Activated naive CD8-positive, alpha-beta T cell treated with anti-CD3 and anti-CD28 coated beads for 36 hours (primary cell): ENCODE measurements around the gene NOL3. TPM values are rescaled to one million over a fixed set of nuclear protein-coding genes. Genes with fewer than 3 reads are reported as not detected.

ENCODE experiments used
- DNase-seq: peaks from one replicate; pipeline ENCODE4 v3.0.0; 2021
- H3K27ac Mint-ChIP-seq: one replicate; pipeline ENCODE4 v1.8.0; 2022; ENCODE audit warnings: mild to moderate bottlenecking, moderate library complexity, mixed read lengths
- H3K27me3 Mint-ChIP-seq: one replicate; pipeline ENCODE4 v1.8.0; 2022; ENCODE audit warnings: mild to moderate bottlenecking, mixed read lengths
- H3K36me3 Mint-ChIP-seq: one replicate; pipeline ENCODE4 v1.8.0; 2021; ENCODE audit warnings: mild to moderate bottlenecking, mixed read lengths
- H3K4me1 Mint-ChIP-seq: one replicate; pipeline ENCODE4 v1.8.0; 2021; ENCODE audit warnings: mixed read lengths
- H3K4me3 Mint-ChIP-seq: one replicate; pipeline ENCODE4 v1.8.0; 2022; ENCODE audit warnings: mild to moderate bottlenecking, moderate library complexity, mixed read lengths
- H3K9me3 Mint-ChIP-seq: one replicate; pipeline ENCODE4 v1.8.0; 2022; ENCODE audit warnings: mixed read lengths
- total RNA-seq, 2 experiments: library from RNA; stranded (reverse); gene quantifications; one replicate each; pipeline ENCODE4 v1.2.3, GENCODE V29; 2021

Gene NOL3
- total RNA-seq, 2 experiments from 2014 or later = 6.1 to 6.4 TPM

GRCh38 chr16:67186550-67186950 is 16.2 kb downstream of the NOL3 start:
- no peaks in the 10 kb centered on the region for H3K36me3 Mint-ChIP-seq
- H3K27ac Mint-ChIP-seq = no peak overlapping the region
- peaks cover 13% of the 10 kb centered on the region for H3K27me3 Mint-ChIP-seq
- H3K4me3 Mint-ChIP-seq = no peak overlapping the region
- peaks cover 12% of the 10 kb centered on the region for H3K4me1 Mint-ChIP-seq
- H3K9me3 Mint-ChIP-seq = no peaks in the 10 kb centered on the region
- DNase-seq = no peak

GRCh38 chr16:67187175-67187890 is 17.0 kb downstream of the NOL3 start:
- Mint-ChIP-seq H3K36me3 (no peaks in the 10 kb centered on the region), H3K27me3 (peaks cover 13% of the 10 kb centered on the region), H3K4me3 (no peak overlapping the region), H3K9me3 (no peaks in the 10 kb centered on the region), H3K4me1 (peaks cover 12% of the 10 kb centered on the region), H3K27ac (no peak overlapping the region)
- no peak for DNase-seq

- Mint-ChIP-seq H3K4me1 (peaks cover 19% of the 10 kb centered on the region), H3K27me3 (peaks cover 13% of the 10 kb centered on the region), H3K4me3 (no peak overlapping the region), H3K27ac (no peak overlapping the region), H3K36me3 (peaks cover 10% of the 10 kb centered on the region), H3K9me3 (no peaks in the 10 kb centered on the region)
- DNase-seq = no peak
Observed at GRCh38 chr16:67188323-67188722, 18.0 kb downstream of the NOL3 start.

GRCh38 chr16:67188798-67189197 is 18.5 kb downstream of the NOL3 start:
- H3K36me3 Mint-ChIP-seq = peaks cover 15% of the 10 kb centered on the region
- peaks cover 24% of the 10 kb centered on the region for H3K4me1 Mint-ChIP-seq
- no peak for DNase-seq
- peaks cover 13% of the 10 kb centered on the region for H3K27me3 Mint-ChIP-seq
- H3K9me3 Mint-ChIP-seq = no peaks in the 10 kb centered on the region
- H3K27ac Mint-ChIP-seq = no peak overlapping the region
- no peak overlapping the region for H3K4me3 Mint-ChIP-seq

GRCh38 chr16:67190041-67190440 is 19.7 kb downstream of the NOL3 start, which contains the start of gene EXOC3L1:
Gene EXOC3L1 (minus strand): TSS chr16:67190136. CDS start chr16:67189676, 460 bp downstream.
- DNase-seq = no peak
- no peak within 1 kb of the TSS for H3K27ac Mint-ChIP-seq
- H3K4me3 Mint-ChIP-seq = no peak within 1 kb of the TSS
- H3K4me1 Mint-ChIP-seq = peaks cover 24% of the 10 kb centered on the region
- no peaks in the 10 kb centered on the region for H3K9me3 Mint-ChIP-seq
- peaks cover 12% of the 10 kb centered on the region for H3K27me3 Mint-ChIP-seq
- H3K36me3 Mint-ChIP-seq = peaks cover 23% of the 10 kb centered on the region

- no peaks in the 10 kb centered on the region for H3K9me3 Mint-ChIP-seq
- peak overlapping the region; percentile 78 for H3K27ac Mint-ChIP-seq
- peaks cover 29% of the 10 kb centered on the region for H3K36me3 Mint-ChIP-seq
- H3K27me3 Mint-ChIP-seq = peaks cover 6% of the 10 kb centered on the region
- H3K4me1 Mint-ChIP-seq = peaks cover 18% of the 10 kb centered on the region
- no peak for DNase-seq
- peak overlapping the region; percentile 95 for H3K4me3 Mint-ChIP-seq
Observed at GRCh38 chr16:67190448-67191399, 20.4 kb downstream of the NOL3 start.

GRCh38 chr16:67191411-67191994 is 21.2 kb downstream of the NOL3 start:
- H3K4me1 Mint-ChIP-seq = peaks cover 23% of the 10 kb centered on the region
- H3K9me3 Mint-ChIP-seq = no peaks in the 10 kb centered on the region
- peak overlapping the region; percentile 78 for H3K27ac Mint-ChIP-seq
- peaks cover 36% of the 10 kb centered on the region for H3K36me3 Mint-ChIP-seq
- peaks cover 6% of the 10 kb centered on the region for H3K27me3 Mint-ChIP-seq
- H3K4me3 Mint-ChIP-seq = peak overlapping the region; percentile 95
- no peak for DNase-seq

- H3K27me3 Mint-ChIP-seq = no peaks in the 10 kb centered on the region
- peaks cover 26% of the 10 kb centered on the region for H3K4me1 Mint-ChIP-seq
- no peaks in the 10 kb centered on the region for H3K9me3 Mint-ChIP-seq
- peaks cover 41% of the 10 kb centered on the region for H3K36me3 Mint-ChIP-seq
- H3K4me3 Mint-ChIP-seq = peak within 1 kb of the TSS; percentile 95
- H3K27ac Mint-ChIP-seq = peak within 1 kb of the TSS; percentile 82
- peak; percentile 91 for DNase-seq
Observed at GRCh38 chr16:67191995-67192681, 21.8 kb downstream of the NOL3 start, which contains the start of gene E2F4. Gene E2F4 (plus strand): TSS chr16:67192155. CDS start chr16:67192228, 73 bp downstream.

- Mint-ChIP-seq H3K27me3 (no peaks in the 10 kb centered on the region), H3K4me1 (peaks cover 26% of the 10 kb centered on the region), H3K4me3 (peak overlapping the region; percentile 95), H3K36me3 (peaks cover 41% of the 10 kb centered on the region), H3K9me3 (no peaks in the 10 kb centered on the region), H3K27ac (peak overlapping the region; percentile 82)
- DNase-seq = no peak
Observed at GRCh38 chr16:67192781-67193361, 22.5 kb downstream of the NOL3 start.

GRCh38 chr16:67193536-67193935 is 23.2 kb downstream of the NOL3 start:
- Mint-ChIP-seq H3K9me3 (no peaks in the 10 kb centered on the region), H3K36me3 (peaks cover 41% of the 10 kb centered on the region), H3K4me1 (peaks cover 26% of the 10 kb centered on the region), H3K27ac (peak overlapping the region; percentile 82), H3K27me3 (no peaks in the 10 kb centered on the region), H3K4me3 (peak overlapping the region; percentile 95)
- no peak for DNase-seq

GRCh38 chr16:67194260-67194659 is 23.9 kb downstream of the NOL3 start:
- Mint-ChIP-seq H3K9me3 (no peaks in the 10 kb centered on the region), H3K4me1 (peaks cover 26% of the 10 kb centered on the region), H3K4me3 (peak overlapping the region; percentile 95), H3K36me3 (peaks cover 41% of the 10 kb centered on the region), H3K27ac (no peak overlapping the region), H3K27me3 (no peaks in the 10 kb centered on the region)
- no peak for DNase-seq

- no peaks in the 10 kb centered on the region for H3K27me3 Mint-ChIP-seq
- H3K4me3 Mint-ChIP-seq = no peak overlapping the region
- DNase-seq = no peak
- H3K27ac Mint-ChIP-seq = peak overlapping the region; percentile 3
- peaks cover 26% of the 10 kb centered on the region for H3K4me1 Mint-ChIP-seq
- H3K9me3 Mint-ChIP-seq = no peaks in the 10 kb centered on the region
- peaks cover 44% of the 10 kb centered on the region for H3K36me3 Mint-ChIP-seq
Observed at GRCh38 chr16:67195676-67196075, 25.3 kb downstream of the NOL3 start.

GRCh38 chr16:67196881-67197280 is 26.5 kb downstream of the NOL3 start:
- Mint-ChIP-seq H3K4me1 (peaks cover 23% of the 10 kb centered on the region), H3K36me3 (peaks cover 44% of the 10 kb centered on the region), H3K9me3 (no peaks in the 10 kb centered on the region)

GRCh38 chr16:67197704-67198103 is 27.4 kb downstream of the NOL3 start:
- Mint-ChIP-seq H3K4me3 (no peak overlapping the region), H3K36me3 (peaks cover 40% of the 10 kb centered on the region), H3K27ac (no peak overlapping the region), H3K9me3 (no peaks in the 10 kb centered on the region), H3K4me1 (peaks cover 21% of the 10 kb centered on the region), H3K27me3 (no peaks in the 10 kb centered on the region)
- DNase-seq = no peak

More at GRCh38 chr16:67196881-67197280, 26.5 kb downstream of the NOL3 start:
- no peak for DNase-seq
- no peak overlapping the region for H3K27ac Mint-ChIP-seq
- no peaks in the 10 kb centered on the region for H3K27me3 Mint-ChIP-seq
- no peak overlapping the region for H3K4me3 Mint-ChIP-seq
